ENCODE results near the gene NTMT1. TPM values are rescaled to one million over a fixed set of nuclear protein-coding genes. Genes with fewer than 3 reads are reported as not detected.

NTMT1 gene
- total RNA-seq, 1 donor from 2014 or later: 25.6 TPM

DNA sequence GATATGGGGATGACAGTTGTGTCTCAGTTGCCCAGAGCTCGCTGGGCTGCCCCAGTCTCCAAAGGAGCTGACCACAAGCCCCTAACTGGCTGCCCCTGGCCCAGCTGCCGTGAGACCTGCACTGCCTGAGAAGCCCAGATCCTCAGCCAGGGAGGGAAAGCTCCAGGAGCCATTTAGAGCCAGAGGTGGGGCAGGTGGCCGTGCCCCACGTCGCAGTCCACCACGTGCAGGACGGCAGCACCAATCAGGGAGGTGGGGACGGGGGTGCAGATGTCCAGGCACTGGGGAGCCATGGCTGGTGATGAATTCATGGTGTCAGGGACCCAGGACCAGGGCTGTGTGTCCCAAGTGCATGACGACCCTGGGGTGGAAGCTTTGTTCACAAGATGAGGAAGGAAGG lies 52.9 kb downstream of the NTMT1 start:
- no peaks in the 10 kb centered on the region for H3K4me1 ChIP-seq
- H3K27ac ChIP-seq: no peak overlapping the region
- TF ChIP-seq, protein P1, sequence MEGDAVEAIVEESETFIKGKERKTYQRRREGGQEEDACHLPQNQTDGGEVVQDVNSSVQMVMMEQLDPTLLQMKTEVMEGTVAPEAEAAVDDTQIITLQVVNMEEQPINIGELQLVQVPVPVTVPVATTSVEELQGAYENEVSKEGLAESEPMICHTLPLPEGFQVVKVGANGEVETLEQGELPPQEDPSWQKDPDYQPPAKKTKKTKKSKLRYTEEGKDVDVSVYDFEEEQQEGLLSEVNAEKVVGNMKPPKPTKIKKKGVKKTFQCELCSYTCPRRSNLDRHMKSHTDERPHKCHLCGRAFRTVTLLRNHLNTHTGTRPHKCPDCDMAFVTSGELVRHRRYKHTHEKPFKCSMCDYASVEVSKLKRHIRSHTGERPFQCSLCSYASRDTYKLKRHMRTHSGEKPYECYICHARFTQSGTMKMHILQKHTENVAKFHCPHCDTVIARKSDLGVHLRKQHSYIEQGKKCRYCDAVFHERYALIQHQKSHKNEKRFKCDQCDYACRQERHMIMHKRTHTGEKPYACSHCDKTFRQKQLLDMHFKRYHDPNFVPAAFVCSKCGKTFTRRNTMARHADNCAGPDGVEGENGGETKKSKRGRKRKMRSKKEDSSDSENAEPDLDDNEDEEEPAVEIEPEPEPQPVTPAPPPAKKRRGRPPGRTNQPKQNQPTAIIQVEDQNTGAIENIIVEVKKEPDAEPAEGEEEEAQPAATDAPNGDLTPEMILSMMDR (IDR thresholded peaks at IDR 0.05): no peak
- DNase-seq (no peak), ATAC-seq (no peak)
- intact Hi-C loops (cut with DNase I): no loop called here
- no peaks in the 10 kb centered on the region for H3K9me3 ChIP-seq
- H3K36me3 ChIP-seq: no peaks in the 10 kb centered on the region
- peaks cover 26% of the 10 kb centered on the region for H3K27me3 ChIP-seq
- no peak overlapping the region for H3K4me3 ChIP-seq

DNA sequence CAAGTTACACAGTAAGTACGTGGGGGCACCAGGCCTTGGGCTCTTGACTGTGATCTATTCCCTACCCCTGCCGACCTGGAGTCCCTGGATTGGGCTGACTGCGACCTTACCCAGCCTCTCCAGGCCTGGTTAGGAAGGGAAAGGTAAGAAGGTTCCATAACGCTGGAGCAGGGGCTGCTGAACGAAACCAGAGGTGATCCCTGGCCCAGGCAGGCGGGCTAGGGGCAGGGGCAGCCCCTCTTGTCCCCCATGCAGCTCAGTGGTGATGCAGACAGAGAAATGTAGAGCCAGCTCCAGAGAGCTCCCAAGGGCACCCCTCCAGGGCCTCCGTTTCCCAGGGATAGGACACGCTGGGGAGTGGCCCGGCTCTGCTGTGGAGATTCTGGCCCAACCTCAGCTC lies 53.6 kb downstream of the NTMT1 start:
- Histone ChIP-seq H3K36me3 (no peaks in the 10 kb centered on the region), H3K4me1 (no peaks in the 10 kb centered on the region), H3K4me3 (no peak overlapping the region), H3K27ac (no peak overlapping the region), H3K27me3 (peaks cover 26% of the 10 kb centered on the region), H3K9me3 (no peaks in the 10 kb centered on the region)
- no peak for ATAC-seq
- intact Hi-C loops (cut with DNase I): no loop called here
- TF ChIP-seq, protein P1 (IDR thresholded peaks at IDR 0.05): no peak
- DNase-seq: no peak

DNA sequence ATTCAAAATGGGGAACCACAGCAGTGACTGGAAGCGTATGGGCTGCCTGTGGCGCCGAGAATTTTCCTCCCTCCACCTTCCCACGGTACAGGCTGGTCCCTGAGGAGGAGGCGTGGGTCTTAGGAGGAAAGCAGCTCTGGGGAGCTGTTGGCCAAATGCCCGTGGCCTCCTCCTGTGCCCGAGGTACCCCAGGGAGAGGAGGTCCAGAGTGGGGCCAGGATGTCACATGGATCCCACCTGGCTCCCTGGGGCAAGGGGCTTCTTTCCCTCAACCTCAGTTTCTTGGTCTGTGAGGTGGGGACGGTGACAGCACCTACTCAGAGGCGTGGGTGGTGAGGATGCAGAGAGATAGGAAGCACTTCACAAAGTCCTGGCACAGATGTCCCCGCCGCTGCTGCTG lies 56.0 kb downstream of the NTMT1 start:
- intact Hi-C loops (cut with DNase I): no loop called here
- DNase-seq (no peak), ATAC-seq (no peak)
- Histone ChIP-seq H3K27ac (no peak overlapping the region), H3K9me3 (no peaks in the 10 kb centered on the region), H3K4me1 (no peaks in the 10 kb centered on the region), H3K27me3 (peaks cover 17% of the 10 kb centered on the region), H3K36me3 (no peaks in the 10 kb centered on the region), H3K4me3 (no peak overlapping the region)
- TF ChIP-seq, protein P1 (IDR thresholded peaks at IDR 0.05): no peak

DNA sequence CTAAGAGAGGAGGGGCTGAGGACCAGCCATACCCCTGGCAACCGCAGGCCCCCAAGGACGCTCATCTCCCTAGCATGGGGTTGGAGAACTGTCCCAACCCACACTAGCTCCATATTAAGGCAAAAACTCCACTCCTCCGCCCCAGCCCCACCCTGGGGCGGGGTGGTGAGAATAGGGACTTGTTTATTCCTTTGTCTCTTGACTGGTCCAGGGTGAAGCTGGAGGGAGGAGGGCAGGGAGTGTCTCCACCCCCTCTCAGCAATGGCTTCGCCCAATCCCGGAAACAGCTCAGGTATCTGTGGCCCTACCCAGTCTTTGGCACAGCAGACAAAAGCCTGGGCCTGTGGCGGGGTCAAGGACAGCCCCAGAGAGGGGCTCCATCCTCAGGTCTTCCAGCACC lies 56.4 kb downstream of the NTMT1 start:
- intact Hi-C loops (cut with DNase I): no loop called here
- DNase-seq (no peak), ATAC-seq (no peak)
- no peaks in the 10 kb centered on the region for H3K9me3 ChIP-seq
- H3K4me3 ChIP-seq: no peak overlapping the region
- H3K4me1 ChIP-seq: no peaks in the 10 kb centered on the region
- peaks cover 15% of the 10 kb centered on the region for H3K27me3 ChIP-seq
- TF ChIP-seq, protein P1 (IDR thresholded peaks at IDR 0.05): no peak
- H3K36me3 ChIP-seq: no peaks in the 10 kb centered on the region
- H3K27ac ChIP-seq: no peak overlapping the region

DNA sequence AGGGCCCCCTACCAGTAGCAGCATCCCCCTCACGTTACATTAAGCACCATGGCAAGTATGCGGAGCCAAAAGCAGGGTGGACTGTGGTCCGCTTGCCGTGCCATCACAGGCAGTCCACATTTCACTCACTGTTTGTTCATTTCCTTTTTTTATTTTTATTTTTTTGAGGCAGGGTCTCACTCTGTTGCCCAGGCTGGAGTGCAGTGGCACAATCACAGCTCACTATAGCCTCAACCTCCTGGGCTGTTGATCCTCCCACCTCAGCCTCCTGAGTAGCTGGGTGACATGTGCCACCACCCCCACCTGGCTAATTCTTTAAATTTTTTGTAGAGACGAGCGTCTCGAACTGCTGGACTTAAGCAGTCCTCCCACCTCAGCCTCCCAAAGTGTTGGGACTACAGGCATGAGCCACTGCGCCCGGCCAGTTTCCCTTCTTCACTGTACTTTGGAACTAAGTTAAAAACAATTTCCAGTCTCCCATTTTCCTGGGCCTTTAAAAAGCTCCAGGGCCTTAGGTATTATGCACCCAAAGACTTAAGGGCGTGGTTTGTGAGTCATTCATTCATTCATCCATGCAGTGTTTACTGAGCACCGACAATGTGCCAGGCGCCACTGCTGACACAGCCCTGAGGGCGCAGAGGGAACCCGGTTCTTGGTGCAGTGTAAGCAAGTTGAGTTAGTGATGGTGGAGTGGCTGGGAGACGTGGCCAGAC lies 59.4 kb downstream of the NTMT1 start:
- ATAC-seq (no peak), DNase-seq (no peak)
- Histone ChIP-seq H3K4me3 (no peak overlapping the region), H3K27ac (no peak overlapping the region), H3K36me3 (no peaks in the 10 kb centered on the region), H3K4me1 (no peaks in the 10 kb centered on the region), H3K27me3 (peaks cover 4% of the 10 kb centered on the region), H3K9me3 (no peaks in the 10 kb centered on the region)
- TF ChIP-seq, protein P1 (IDR thresholded peaks at IDR 0.05): no peak
- intact Hi-C loops (cut with DNase I): no loop called here

Other genes starting within 250 kb of the NTMT1 start
- not detected for gene C9orf50, start 5.1 kb upstream of the NTMT1 start, total RNA-seq
- gene ASB6, start 16.0 kb downstream of the NTMT1 start, total RNA-seq: 16.7 TPM
- 1.1 TPM for gene PRRX2, start 39.5 kb downstream of the NTMT1 start, total RNA-seq
- 2.1 TPM for gene PTGES, start 126.9 kb downstream of the NTMT1 start, total RNA-seq
- 26.0 TPM for gene TOR1B, start 177.0 kb downstream of the NTMT1 start, total RNA-seq
- gene TOR1A, start 198.0 kb downstream of the NTMT1 start, total RNA-seq: 35.5 TPM
- 36.6 TPM for gene C9orf78, start 209.1 kb downstream of the NTMT1 start, total RNA-seq
- gene USP20, start 209.3 kb downstream of the NTMT1 start, total RNA-seq: 21.4 TPM

Measured in upper lobe of right lung (tissue), 1 donor.